Mesenteric fat pad (tissue), 1 donor: Measurements from ENCODE around the gene FSTL1. TPM values are rescaled to one million over a fixed set of nuclear protein-coding genes. Genes with fewer than 3 reads are reported as not detected.

ENCODE experiments used
- DNase-seq: peaks from one replicate; pipeline ENCODE4 v3.0.0-alpha.2; 2020; ENCODE audit warnings: low spot score
- total RNA-seq: library from RNA; stranded (reverse); fragmentation: NEBNext Ultra II Directional; extraction: Animal tissue kit (Norgen Biotek cat#: 25700); gene quantifications from one replicate; pipeline ENCODE4 v1.2.1, GENCODE V29; 2021
- donor health status: DM: yes; HTN: yes; CAD: no.

FSTL1 gene
- total RNA-seq, 1 donor from 2014 or later = 1,301 TPM

GRCh38 chr3:120440762-120441161 lies 10.0 kb downstream of the FSTL1 start:
- no peak for DNase-seq

GRCh38 chr3:120440001-120440703 lies 10.6 kb downstream of the FSTL1 start:
- DNase-seq = no peak

GRCh38 chr3:120438665-120439370 lies 12.0 kb downstream of the FSTL1 start:
- no peak for DNase-seq

GRCh38 chr3:120438216-120438615 lies 12.6 kb downstream of the FSTL1 start:
- no peak for DNase-seq

GRCh38 chr3:120437559-120437958 lies 13.2 kb downstream of the FSTL1 start:
- no peak for DNase-seq

- no peak for DNase-seq
Observed at GRCh38 chr3:120436523-120437050, 14.2 kb downstream of the FSTL1 start.

GRCh38 chr3:120435621-120436020 lies 15.2 kb downstream of the FSTL1 start:
- DNase-seq = no peak

GRCh38 chr3:120433662-120434331 lies 17.0 kb downstream of the FSTL1 start:
- DNase-seq = no peak

- no peak for DNase-seq
Observed at GRCh38 chr3:120432150-120432860, 18.5 kb downstream of the FSTL1 start.

GRCh38 chr3:120429921-120430361 lies 20.9 kb downstream of the FSTL1 start:
- no peak for DNase-seq

GRCh38 chr3:120428924-120429323 lies 21.9 kb downstream of the FSTL1 start:
- DNase-seq = no peak

- no peak for DNase-seq
Observed at GRCh38 chr3:120427201-120427600, 23.6 kb downstream of the FSTL1 start.

GRCh38 chr3:120425572-120426250 lies 25.1 kb downstream of the FSTL1 start:
- DNase-seq = no peak

GRCh38 chr3:120424976-120425570 lies 25.7 kb downstream of the FSTL1 start:
- no peak for DNase-seq

- DNase-seq = no peak
Observed at GRCh38 chr3:120424506-120424905, 26.3 kb downstream of the FSTL1 start.

GRCh38 chr3:120423432-120423831 lies 27.4 kb downstream of the FSTL1 start:
- DNase-seq = no peak

- no peak for DNase-seq
Observed at GRCh38 chr3:120421926-120422325, 28.9 kb downstream of the FSTL1 start.

- no peak for DNase-seq
Observed at GRCh38 chr3:120420928-120421551, 29.8 kb downstream of the FSTL1 start.

GRCh38 chr3:120420360-120420759 lies 30.4 kb downstream of the FSTL1 start:
- DNase-seq = no peak

- no peak for DNase-seq
Observed at GRCh38 chr3:120419797-120420196, 31.0 kb downstream of the FSTL1 start.
